GM12878 (cell line): ENCODE results near the gene SPATC1L. TPM values are rescaled to one million over a fixed set of nuclear protein-coding genes. Genes with fewer than 3 reads are reported as not detected.

Experiments
- ATAC-seq: fragments of 200-7000 bp; cut with Tn5 transposase; 3 replicates; pipeline ENCODE4 v1.9.1; 2020; ENCODE audit warnings: mild to moderate bottlenecking, moderate library complexity
- BruUV-seq: library from RNA; stranded (reverse); fragments of 400-500 nt; replicated peaks from 2 replicates; lab custom pipeline; 2021; lab: Mats Ljungman, UMichigan
- CTCF ChIA-PET: fragments of 300-600 bp; sonication (Branson Sonifier 250); formaldehyde crosslinking; extraction: SDS; loops from one replicate; lab custom pipeline; 2021; ENCODE audit warnings: inconsistent platforms; lab: Yijun Ruan, JAX
- POLR2A ChIA-PET: fragments of 350-600 bp; formaldehyde crosslinking; extraction: SDS; loops from one replicate; lab custom pipeline; 2021; ENCODE audit warnings: inconsistent platforms; lab: Charles Lee
- RAD21 ChIA-PET: fragments of 300-600 bp; sonication (Branson Sonifier 250); formaldehyde crosslinking; loops from one replicate; lab custom pipeline; 2023; ENCODE audit warnings: antibody characterized with exemption; ENCODE audit not compliant: unreplicated experiment; lab: Charles Lee
- SMC1A ChIA-PET: fragments of 300-600 bp; sonication (Branson Sonifier 250); formaldehyde crosslinking; loops from one replicate; lab custom pipeline; 2023; ENCODE audit not compliant: unreplicated experiment, uncharacterized antibody; lab: Charles Lee
- DNase-seq: peaks from one replicate; pipeline ENCODE4 v3.0.0-alpha.2; 2011; ENCODE audit warnings: low read depth, low spot score
- FAIRE-seq: peaks from 3 replicates; lab custom pipeline; 2011; peaks lifted over from hg19 to GRCh38; lab: Jason Lieb, UNC
- H2AFZ ChIP-seq: 2 replicates; pipeline ENCODE4 v1.6.0; 2011; ENCODE audit warnings: low read depth, low read length, control low read depth; ENCODE audit not compliant: control insufficient read depth
- H3K27ac ChIP-seq: 2 replicates; pipeline ENCODE4 v1.5.1; 2011; ENCODE audit warnings: control low read depth; ENCODE audit not compliant: control insufficient read depth, insufficient read depth
- H3K27me3 ChIP-seq, 2 experiments: replicated peaks in 1 of 2; 2 replicates each; pipeline versions ENCODE4 v1.6.0 to v1.6.1; 2011; ENCODE audit warnings: low read length in 1 of 2; ENCODE audit not compliant: control insufficient read depth in 2 of 2, insufficient read depth in 2 of 2
- H3K36me3 ChIP-seq, 2 experiments: 2 replicates each; pipeline ENCODE4 v1.5.1; 2011; ENCODE audit warnings: low read length in 1 of 2; ENCODE audit not compliant: control insufficient read depth in 2 of 2, insufficient read depth in 2 of 2
- H3K4me1 ChIP-seq: 2 replicates; pipeline ENCODE4 v1.6.1; 2011; ENCODE audit warnings: mild to moderate bottlenecking, low read length, moderate library complexity, mixed read lengths; ENCODE audit not compliant: control insufficient read depth, insufficient read depth
- H3K4me2 ChIP-seq: 2 replicates; pipeline ENCODE4 v1.6.0; 2011; ENCODE audit warnings: control low read depth; ENCODE audit not compliant: control insufficient read depth, insufficient read depth
- H3K4me3 ChIP-seq: fragments of 200-600 bp; sonication (generic); 2 replicates; pipeline ENCODE4 v1.5.1; 2016
- H3K79me2 ChIP-seq: 2 replicates; pipeline ENCODE4 v1.6.0; 2011; ENCODE audit warnings: low read length; ENCODE audit not compliant: control insufficient read depth, insufficient read depth
- H3K9ac ChIP-seq: 2 replicates; pipeline ENCODE4 v1.8.0; 2011; ENCODE audit warnings: low read length, control low read depth, mixed read lengths; ENCODE audit not compliant: control insufficient read depth, insufficient read depth
- H3K9me3 ChIP-seq: replicated peaks from 3 replicates; pipeline ENCODE4 v1.5.1; 2011; ENCODE audit warnings: mild to moderate bottlenecking, low read length; ENCODE audit not compliant: control insufficient read depth, insufficient read depth
- H4K20me1 ChIP-seq: 2 replicates; pipeline ENCODE4 v1.6.0; 2011; ENCODE audit not compliant: control insufficient read depth, insufficient read depth
- ATF3 ChIP-seq: IDR thresholded peaks from 2 replicates; pipeline ENCODE4 v1.6.1; 2011; ENCODE audit warnings: low read depth, mild to moderate bottlenecking, low read length, moderate library complexity, borderline replicate concordance; ENCODE audit errors: extremely low read depth
- CBX5 ChIP-seq: sonication (generic); IDR thresholded peaks from 2 replicates; pipeline ENCODE4 v1.6.1; 2016; ENCODE audit warnings: low read depth, moderate library complexity, mild to moderate bottlenecking, inconsistent platforms
- IKZF1 ChIP-seq: fragments of 450-650 bp; conservative IDR thresholded peaks from 2 replicates; pipeline ENCODE4 v1.6.1; 2017; ENCODE audit warnings: antibody characterized with exemption, mild to moderate bottlenecking
- IRF4 ChIP-seq: IDR thresholded peaks from 2 replicates; pipeline ENCODE4 v1.6.1; 2011; ENCODE audit warnings: low read depth, low read length
- NKRF ChIP-seq: fragments of 450-650 bp; conservative IDR thresholded peaks from 2 replicates; pipeline ENCODE4 v1.6.1; 2017; ENCODE audit warnings: mild to moderate bottlenecking, moderate library complexity
- RB1 ChIP-seq: fragments of 450-650 bp; formaldehyde crosslinking; IDR thresholded peaks from 2 replicates; pipeline ENCODE4 v1.6.1; 2017; ENCODE audit warnings: mild to moderate bottlenecking, borderline replicate concordance
- RELA ChIP-seq: fragments of 450-650 bp; IDR thresholded peaks from 2 replicates; pipeline ENCODE4 v1.8.0; 2014; ENCODE audit warnings: borderline replicate concordance; ENCODE audit not compliant: partially characterized antibody
- RELB ChIP-seq: fragments of 450-650 bp; IDR thresholded peaks from 2 replicates; pipeline ENCODE4 v1.6.1; 2017; ENCODE audit warnings: low read depth, mild to moderate bottlenecking, moderate library complexity
- SIN3A ChIP-seq: IDR thresholded peaks from 2 replicates; pipeline ENCODE4 v1.6.1; 2012; ENCODE audit warnings: low read depth, low read length, improper control_type of control experiment
- ZBTB4 ChIP-seq: fragments of 450-650 bp; formaldehyde crosslinking; IDR thresholded peaks from 2 replicates; pipeline ENCODE4 v1.4.0; 2022; ENCODE audit warnings: mild to moderate bottlenecking, moderate library complexity
- WGBS: methylation state at CpG from one replicate; pipeline ENCODE4 v1.1.6; 2016; ENCODE audit warnings: low lambda C conversion rate; ENCODE audit not compliant: insufficient replicate concordance, insufficient coverage; ENCODE audit errors: missing lambda C conversion rate; 5-methylcytosine and 5-hydroxymethylcytosine counted together
- in situ Hi-C: fragments of 300-500 bp; cut with MboI; formaldehyde crosslinking; loops from 9 replicates; pipeline ENCODE4 v1.14.3; 2018; ENCODE audit warnings: mixed read lengths
- intact Hi-C: fragments of 100-400 bp; cut with micrococcal nuclease; formaldehyde crosslinking; loops from one replicate; pipeline ENCODE4 v1.14.2; 2022; ENCODE audit not compliant: unreplicated experiment
- polyA plus RNA-seq, 11 experiments: library from polyadenylated mRNA; depleted of rRNA in 4 of 11; unstranded in 6 of 11; stranded (reverse) in 5 of 11; fragments of >200 nt; fragmentation: Nextera tagmentation in 4 of 11; fragmentation: Illumina TruSeq in 1 of 11; extraction: Ambion mirVana in 4 of 11; extraction: Trizol in 1 of 11; gene quantifications; 1 replicate in 1 of 11; 2 replicates in 10 of 11; pipeline versions ENCODE4 v1.2.1 to v1.2.3, GENCODE V29; 2011 to 2016; ENCODE audit warnings: inconsistent platforms in 2 of 11, missing spikeins in 2 of 11, low read depth in 1 of 11
- total RNA-seq, 4 experiments: library from RNA; depleted of rRNA in 3 of 4; stranded (reverse); fragments of >200 nt in 3 of 4; fragmentation: Illumina TruSeq in 1 of 4; extraction: Trizol in 1 of 4; gene quantifications; 2 replicates each; pipeline versions ENCODE4 v1.2.1 to v1.2.3, GENCODE V29; 2013 to 2021

SPATC1L gene
- total and polyA plus RNA-seq, 10 of the 15 experiments (the other 5 are each of a cell fraction or from before 2014, with no cell fraction given), result 1.4 to 16.0 (median 7.0) TPM; not detected in 2

GRCh38 chr21:46184625-46185555 lies 631 bp upstream of the SPATC1L start:
- peak; percentile 81 for ATAC-seq
- H2AFZ ChIP-seq, result peak overlapping the region; percentile 85
- in situ Hi-C loops, result no loop called here
- BruUV-seq, result no TSS peak
- ChIA-PET CTCF (no interaction called here), RAD21 (no interaction called here), POLR2A (interaction anchor here (0.6 kb wide), 1 partner anchor 43 kb away, joined by 3 read pairs; no protein-coding TSS in a partner anchor), SMC1A (no interaction called here)
- DNase-seq, result peak; percentile 63
- no peaks in the 10 kb centered on the region for H3K9me3 ChIP-seq
- peak overlapping the region; percentile 71 for H3K4me3 ChIP-seq
- intact Hi-C loops, result no loop called here
- H3K36me3 ChIP-seq, result peaks cover 0 to 4% of the 10 kb centered on the region in 2 experiments; a peak in 2 of 4 replicates
- no peaks in the 10 kb centered on the region; the same call in 1 of the 2 replicates for H3K4me1 ChIP-seq
- WGBS, result 4% methylated on average over 30 of the region's 30 CpGs
- no peaks in the 10 kb centered on the region for H3K79me2 ChIP-seq
- no peaks in the 10 kb centered on the region for H4K20me1 ChIP-seq
- H3K4me2 ChIP-seq, result peak overlapping the region; percentile 89
- FAIRE-seq, result no peak
- peak overlapping the region; percentile 28; the same call in 1 of the 2 replicates for H3K9ac ChIP-seq
- 0 out of 2 replicates have a peak overlapping the region, but pooled peaks have one; percentile 10 for H3K27ac ChIP-seq
- no peaks in the 10 kb centered on the region for H3K27me3 ChIP-seq
- TF ChIP-seq NKRF (peak; percentile 70), ATF3 (no peak), CBX5 (no peak), IRF4 (no peak), IKZF1 (peak; percentile 39), ZBTB4 (no peak), SIN3A (0 out of 2 replicates have a peak, but pooled peaks have one; percentile 32), RELA (no peak), RELB (no peak), RB1 (peak; percentile 22; the same call in 1 of the 2 replicates)
